A673 (cell line): Measurements from ENCODE around the gene SYK. TPM values are rescaled to one million over a fixed set of nuclear protein-coding genes. Genes with fewer than 3 reads are reported as not detected.

Source experiments
- BruUV-seq: library from RNA; stranded (reverse); fragments of 400-500 nt; replicated peaks from 2 replicates; lab custom pipeline; 2021; lab: Mats Ljungman, UMichigan
- CTCF ChIA-PET: fragments of 300-600 bp; sonication (Branson Sonifier 250); formaldehyde crosslinking; loops from one replicate; lab custom pipeline; 2022; ENCODE audit warnings: antibody characterized with exemption; lab: Charles Lee
- POLR2A ChIA-PET: fragments of 300-600 bp; sonication (Branson Sonifier 250); formaldehyde crosslinking; loops from one replicate; lab custom pipeline; 2022; ENCODE audit warnings: antibody characterized with exemption; ENCODE audit not compliant: low non-redundant PET; lab: Charles Lee
- DNase-seq: peaks from one replicate; pipeline ENCODE4 v3.0.0-alpha.2; 2015; ENCODE audit warnings: low spot score
- H3K27ac ChIP-seq: fragments of 200-600 bp; sonication (generic); 2 replicates; pipeline ENCODE4 v1.5.1; 2016; ENCODE audit warnings: mixed run types, low read depth, mild to moderate bottlenecking, mixed read lengths, antibody characterized with exemption, low read length; ENCODE audit not compliant: poor library complexity, severe bottlenecking
- H3K27me3 ChIP-seq: fragments of 200-600 bp; sonication (generic); replicated peaks from 2 replicates; pipeline ENCODE4 v1.6.1; 2017; ENCODE audit warnings: mixed run types, low read depth, mild to moderate bottlenecking, mixed read lengths, antibody characterized with exemption, low read length; ENCODE audit not compliant: insufficient read depth, poor library complexity
- H3K36me3 ChIP-seq: fragments of 200-600 bp; sonication (generic); 2 replicates; pipeline ENCODE4 v1.6.1; 2016; ENCODE audit warnings: mixed run types, mild to moderate bottlenecking, mixed read lengths, antibody characterized with exemption, low read length; ENCODE audit not compliant: insufficient read depth, poor library complexity, severe bottlenecking
- H3K4me1 ChIP-seq: fragments of 200-600 bp; sonication (generic); 2 replicates; pipeline ENCODE4 v1.6.1; 2017; ENCODE audit warnings: mixed run types, mild to moderate bottlenecking, mixed read lengths, antibody characterized with exemption, low read length; ENCODE audit not compliant: insufficient read depth, poor library complexity, severe bottlenecking
- H3K4me3 ChIP-seq: fragments of 200-600 bp; sonication (generic); 2 replicates; pipeline ENCODE4 v1.5.1; 2016; ENCODE audit warnings: low read depth, mixed run types, mild to moderate bottlenecking, mixed read lengths, low read length; ENCODE audit not compliant: poor library complexity, severe bottlenecking
- H3K9me3 ChIP-seq: fragments of 200-600 bp; sonication (generic); 2 replicates; pipeline ENCODE4 v1.6.1; 2016; ENCODE audit warnings: mixed run types, low read depth, mild to moderate bottlenecking, mixed read lengths, antibody characterized with exemption, low read length; ENCODE audit not compliant: poor library complexity, severe bottlenecking
- EZH2 ChIP-seq: fragments of 200-600 bp; sonication (generic); IDR thresholded peaks from 2 replicates; pipeline ENCODE4 v1.6.1; 2017; ENCODE audit warnings: borderline replicate concordance, low read depth, mild to moderate bottlenecking, mixed read lengths, antibody characterized with exemption, low read length; ENCODE audit not compliant: poor library complexity, severe bottlenecking
- intact Hi-C: fragments of 100-400 bp; cut with micrococcal nuclease; formaldehyde crosslinking; loops from one replicate; pipeline ENCODE4 v1.10.0; 2022; ENCODE audit not compliant: unreplicated experiment
- total RNA-seq: library from RNA; stranded (reverse); gene quantifications from 2 replicates; pipeline ENCODE4 v1.2.3, GENCODE V29; 2021
- TF ChIP-seq, protein P1 (sequence below): fragments of 300-800, 200-600 bp; sonication (generic); conservative IDR thresholded peaks from 2 replicates; pipeline ENCODE4 v1.5.1; 2017; ENCODE audit warnings: low read depth, mild to moderate bottlenecking, antibody characterized with exemption, low read length, moderate library complexity, mixed read lengths

SYK gene
- total RNA-seq, 1 experiment from 2014 or later, result 14.9 TPM

- no peaks in the 10 kb centered on the region for H3K36me3 ChIP-seq
- intact Hi-C loops, result no loop called here
- BruUV-seq, result no TSS peak
- H3K27ac ChIP-seq, result no peak overlapping the region
- CTCF ChIA-PET, result no interaction called here
- no peaks in the 10 kb centered on the region for H3K4me1 ChIP-seq
- POLR2A ChIA-PET, result no interaction called here
- no peaks in the 10 kb centered on the region for H3K27me3 ChIP-seq
- H3K9me3 ChIP-seq, result no peaks in the 10 kb centered on the region
- DNase-seq, result no peak
- H3K4me3 ChIP-seq, result no peak overlapping the region
- TF ChIP-seq, protein P1, sequence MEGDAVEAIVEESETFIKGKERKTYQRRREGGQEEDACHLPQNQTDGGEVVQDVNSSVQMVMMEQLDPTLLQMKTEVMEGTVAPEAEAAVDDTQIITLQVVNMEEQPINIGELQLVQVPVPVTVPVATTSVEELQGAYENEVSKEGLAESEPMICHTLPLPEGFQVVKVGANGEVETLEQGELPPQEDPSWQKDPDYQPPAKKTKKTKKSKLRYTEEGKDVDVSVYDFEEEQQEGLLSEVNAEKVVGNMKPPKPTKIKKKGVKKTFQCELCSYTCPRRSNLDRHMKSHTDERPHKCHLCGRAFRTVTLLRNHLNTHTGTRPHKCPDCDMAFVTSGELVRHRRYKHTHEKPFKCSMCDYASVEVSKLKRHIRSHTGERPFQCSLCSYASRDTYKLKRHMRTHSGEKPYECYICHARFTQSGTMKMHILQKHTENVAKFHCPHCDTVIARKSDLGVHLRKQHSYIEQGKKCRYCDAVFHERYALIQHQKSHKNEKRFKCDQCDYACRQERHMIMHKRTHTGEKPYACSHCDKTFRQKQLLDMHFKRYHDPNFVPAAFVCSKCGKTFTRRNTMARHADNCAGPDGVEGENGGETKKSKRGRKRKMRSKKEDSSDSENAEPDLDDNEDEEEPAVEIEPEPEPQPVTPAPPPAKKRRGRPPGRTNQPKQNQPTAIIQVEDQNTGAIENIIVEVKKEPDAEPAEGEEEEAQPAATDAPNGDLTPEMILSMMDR, result no peak
- no peak for TF ChIP-seq EZH2
Observed at GRCh38 chr9:90844326-90844725, 42.7 kb downstream of the SYK start.

DNA sequence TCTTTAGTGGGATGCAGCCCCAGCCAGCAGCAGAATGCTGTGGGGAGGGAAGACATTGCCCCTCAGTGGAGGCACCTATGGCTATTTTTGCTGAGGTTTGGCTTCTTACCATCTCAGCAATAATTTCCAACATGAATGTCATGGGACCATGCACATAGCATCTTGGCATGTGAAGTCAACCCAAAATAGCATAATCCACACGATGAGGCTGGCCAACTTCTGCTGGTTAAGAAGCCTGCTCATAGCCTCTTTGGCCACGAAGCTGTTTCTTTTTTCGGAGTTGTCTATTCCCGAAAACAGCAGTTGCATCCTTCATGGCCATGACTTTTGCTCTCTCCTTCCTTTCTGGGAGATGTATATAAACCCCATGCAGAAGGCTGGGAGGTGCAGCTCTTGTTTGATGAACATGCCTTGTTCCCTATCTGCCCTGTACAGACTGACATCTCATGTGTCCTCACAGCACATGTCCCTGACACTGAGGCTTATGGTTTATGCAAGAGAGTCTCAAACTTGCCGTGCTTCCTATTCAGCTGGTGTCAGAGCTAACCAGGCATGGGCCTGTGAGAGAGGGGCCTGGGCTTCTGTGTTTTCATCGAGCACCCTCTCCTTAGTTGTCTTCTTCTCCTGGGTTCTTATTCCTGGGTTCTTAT is 45.3 kb downstream of the SYK start:
- POLR2A ChIA-PET, result no interaction called here
- no peak overlapping the region for H3K27ac ChIP-seq
- CTCF ChIA-PET, result no interaction called here
- no peaks in the 10 kb centered on the region for H3K27me3 ChIP-seq
- H3K36me3 ChIP-seq, result no peaks in the 10 kb centered on the region
- no TSS peak for BruUV-seq
- intact Hi-C loops, result no loop called here
- TF ChIP-seq EZH2, result no peak
- TF ChIP-seq, protein P1, result no peak
- H3K4me1 ChIP-seq, result no peaks in the 10 kb centered on the region
- DNase-seq, result no peak
- H3K9me3 ChIP-seq, result no peaks in the 10 kb centered on the region
- no peak overlapping the region for H3K4me3 ChIP-seq

DNA sequence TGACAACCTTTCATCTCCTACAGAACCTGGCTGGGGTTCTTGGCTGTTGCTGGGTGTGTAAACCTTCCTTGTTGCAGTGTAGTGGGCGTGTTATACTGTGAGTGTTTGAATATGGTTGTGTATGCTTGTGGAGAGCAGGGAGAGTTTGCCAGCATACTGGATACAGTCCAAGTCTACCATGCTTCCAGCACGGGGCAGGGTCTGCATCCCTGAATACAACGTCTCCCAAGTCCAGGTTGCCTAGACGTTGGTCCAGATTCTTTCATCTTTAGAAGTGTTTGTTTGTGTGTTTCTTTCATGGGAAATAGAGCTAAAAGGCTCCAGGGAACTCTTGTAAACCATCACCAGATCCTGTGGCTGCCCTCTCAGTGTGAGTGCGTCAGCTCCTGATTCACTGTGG is 46.4 kb downstream of the SYK start:
- H3K4me1 ChIP-seq, result no peaks in the 10 kb centered on the region
- CTCF ChIA-PET, result no interaction called here
- no peaks in the 10 kb centered on the region for H3K36me3 ChIP-seq
- H3K9me3 ChIP-seq, result no peaks in the 10 kb centered on the region
- no peak overlapping the region for H3K27ac ChIP-seq
- no peak for DNase-seq
- no peaks in the 10 kb centered on the region for H3K27me3 ChIP-seq
- POLR2A ChIA-PET, result no interaction called here
- intact Hi-C loops, result no loop called here
- H3K4me3 ChIP-seq, result no peak overlapping the region
- no TSS peak for BruUV-seq
- TF ChIP-seq, protein P1, result no peak
- no peak for TF ChIP-seq EZH2
